Ascending aorta (tissue), 2 donors: Measurements from ENCODE around the gene CGREF1. TPM values are rescaled to one million over a fixed set of nuclear protein-coding genes. Genes with fewer than 3 reads are reported as not detected.

Source experiments
- DNase-seq, 2 donors: peaks; one replicate each; pipeline ENCODE4 v3.0.0-alpha.2; 2019; ENCODE audit warnings: low spot score in 2 of 2
- H3K27ac ChIP-seq, 2 donors: fragments of 200-600 bp; sonication (generic); one replicate each; pipeline ENCODE4 v1.5.1; 2016 to 2017; ENCODE audit warnings: mild to moderate bottlenecking in 1 of 2
- H3K27me3 ChIP-seq: fragments of 200-600 bp; sonication (generic); one replicate; pipeline ENCODE4 v1.5.1; 2017
- H3K36me3 ChIP-seq, 2 donors: fragments of 200-600 bp; sonication (generic); one replicate each; pipeline ENCODE4 v1.5.1; 2016
- H3K4me1 ChIP-seq, 2 donors: fragments of 200-600 bp; sonication (generic); one replicate each; pipeline ENCODE4 v1.5.1; 2016 to 2017; ENCODE audit warnings: mild to moderate bottlenecking in 1 of 2
- H3K4me3 ChIP-seq, 2 donors: fragments of 200-600 bp; sonication (generic); one replicate each; pipeline ENCODE4 v1.5.1; 2016 to 2017; ENCODE audit warnings: mild to moderate bottlenecking in 1 of 2
- H3K9me3 ChIP-seq, 2 donors: fragments of 200-600 bp; sonication (generic); one replicate each; pipeline ENCODE4 v1.5.1; 2016
- intact Hi-C: fragments of 100-400 bp; cut with DNase I; formaldehyde crosslinking; loops from one replicate; pipeline ENCODE4 v1.15.1; 2023
- total RNA-seq: library from RNA; depleted of rRNA; stranded (reverse); fragments of >200 nt; gene quantifications from one replicate; pipeline ENCODE4 v1.1.0, GENCODE V29; 2016
- TF ChIP-seq, protein P1 (sequence below), 3 experiments: fragments of 200-600 bp in 2 of 3; fragments of 450-650 bp in 1 of 3; sonication (generic) in 2 of 3; IDR thresholded peaks; one replicate each; pipeline ENCODE4 v1.5.1; 2016 to 2019; ENCODE audit warnings: antibody characterized with exemption in 3 of 3, mild to moderate bottlenecking in 1 of 3, moderate library complexity in 1 of 3

CGREF1 gene
- total RNA-seq, 1 donor from 2014 or later = 3.5 TPM

DNA sequence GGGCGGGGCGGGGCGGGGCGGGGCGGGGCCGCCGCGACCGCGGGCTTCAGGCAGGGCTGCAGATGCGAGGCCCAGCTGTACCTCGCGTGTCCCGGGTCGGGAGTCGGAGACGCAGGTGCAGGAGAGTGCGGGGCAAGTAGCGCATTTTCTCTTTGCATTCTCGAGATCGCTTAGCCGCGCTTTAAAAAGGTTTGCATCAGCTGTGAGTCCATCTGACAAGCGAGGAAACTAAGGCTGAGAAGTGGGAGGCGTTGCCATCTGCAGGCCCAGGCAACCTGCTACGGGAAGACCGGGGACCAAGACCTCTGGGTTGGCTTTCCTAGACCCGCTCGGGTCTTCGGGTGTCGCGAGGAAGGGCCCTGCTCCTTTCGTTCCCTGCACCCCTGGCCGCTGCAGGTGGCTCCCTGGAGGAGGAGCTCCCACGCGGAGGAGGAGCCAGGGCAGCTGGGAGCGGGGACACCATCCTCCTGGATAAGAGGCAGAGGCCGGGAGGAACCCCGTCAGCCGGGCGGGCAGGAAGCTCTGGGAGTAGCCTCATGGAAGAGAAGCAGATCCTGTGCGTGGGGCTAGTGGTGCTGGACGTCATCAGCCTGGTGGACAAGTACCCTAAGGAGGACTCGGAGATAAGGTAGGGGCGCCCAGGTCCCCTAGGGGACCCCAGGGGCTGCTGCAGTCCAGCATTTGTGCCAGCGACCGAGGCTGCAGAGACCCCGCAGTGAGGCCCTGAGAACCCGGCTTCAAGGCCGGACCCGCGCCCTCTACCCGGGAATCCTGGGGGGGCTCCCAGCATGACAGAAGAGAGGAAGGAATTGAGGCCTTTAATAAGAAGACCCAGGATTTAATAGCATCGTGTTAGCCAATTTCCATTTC, 32.0 kb downstream of the CGREF1 start, which contains the start of gene KHK:
KHK (plus strand) TSS at position 49 of the 870 bp plus-strand sequence; CDS start at position 537, 488 bp downstream.
- DNase-seq = peak in 1 of 2 donors; percentile 74
- peak within 1 kb of the TSS; percentile 81 to 87 for H3K27ac ChIP-seq

DNA sequence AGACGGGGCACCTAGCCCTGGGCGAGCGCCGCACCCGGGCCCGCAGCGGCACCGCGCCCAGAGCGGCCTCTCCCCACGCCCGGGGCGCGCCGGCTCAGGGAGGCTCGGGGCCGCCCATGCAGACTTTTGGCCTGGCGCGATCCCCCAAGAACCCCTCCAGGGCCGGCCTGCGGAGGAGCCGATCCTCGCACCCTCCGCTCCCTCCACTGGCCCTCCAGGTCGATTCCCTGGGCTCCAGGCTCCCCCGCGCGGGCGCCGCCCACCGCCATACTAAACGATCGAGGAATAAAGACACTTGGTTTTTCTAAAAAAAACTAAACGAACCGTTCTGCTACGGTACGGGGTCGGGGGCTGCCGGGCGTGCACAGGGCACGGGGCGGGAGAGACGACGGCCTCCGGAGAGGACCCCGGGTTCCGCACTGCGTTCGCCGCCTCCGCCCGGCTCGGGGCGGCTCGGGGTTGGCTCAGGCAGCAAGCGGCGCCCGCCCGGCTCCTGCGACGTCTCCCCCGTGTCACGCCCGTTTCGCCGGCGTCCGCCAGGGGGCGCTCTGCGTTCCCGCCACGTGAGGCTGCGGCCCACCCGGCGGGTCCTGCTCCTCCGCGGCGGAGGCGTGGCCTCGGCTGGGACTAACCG, 32.7 kb downstream of the CGREF1 start:
- peak; percentile 78 to 97 for DNase-seq
- intact Hi-C loops = loop anchor here (1.0 to 5.0 kb wide), 5 partner anchors 15 to 127 kb away; partner anchors contain the start of genes ATRAID, OST4, PREB and SLC5A6
- peaks cover 11 to 18% of the 10 kb centered on the region in 2 donors for H3K36me3 ChIP-seq
- H3K4me1 ChIP-seq = peaks cover 9 to 29% of the 10 kb centered on the region in 2 donors
- peak overlapping the region; percentile 81 to 87 for H3K27ac ChIP-seq
- peak overlapping the region; percentile 61 to 66 for H3K4me3 ChIP-seq
- TF ChIP-seq, protein P1, sequence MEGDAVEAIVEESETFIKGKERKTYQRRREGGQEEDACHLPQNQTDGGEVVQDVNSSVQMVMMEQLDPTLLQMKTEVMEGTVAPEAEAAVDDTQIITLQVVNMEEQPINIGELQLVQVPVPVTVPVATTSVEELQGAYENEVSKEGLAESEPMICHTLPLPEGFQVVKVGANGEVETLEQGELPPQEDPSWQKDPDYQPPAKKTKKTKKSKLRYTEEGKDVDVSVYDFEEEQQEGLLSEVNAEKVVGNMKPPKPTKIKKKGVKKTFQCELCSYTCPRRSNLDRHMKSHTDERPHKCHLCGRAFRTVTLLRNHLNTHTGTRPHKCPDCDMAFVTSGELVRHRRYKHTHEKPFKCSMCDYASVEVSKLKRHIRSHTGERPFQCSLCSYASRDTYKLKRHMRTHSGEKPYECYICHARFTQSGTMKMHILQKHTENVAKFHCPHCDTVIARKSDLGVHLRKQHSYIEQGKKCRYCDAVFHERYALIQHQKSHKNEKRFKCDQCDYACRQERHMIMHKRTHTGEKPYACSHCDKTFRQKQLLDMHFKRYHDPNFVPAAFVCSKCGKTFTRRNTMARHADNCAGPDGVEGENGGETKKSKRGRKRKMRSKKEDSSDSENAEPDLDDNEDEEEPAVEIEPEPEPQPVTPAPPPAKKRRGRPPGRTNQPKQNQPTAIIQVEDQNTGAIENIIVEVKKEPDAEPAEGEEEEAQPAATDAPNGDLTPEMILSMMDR (IDR thresholded peaks at IDR 0.05) = peak; percentile 80 to 98 (median 85)
- no peaks in the 10 kb centered on the region for H3K27me3 ChIP-seq
- no peaks in the 10 kb centered on the region for H3K9me3 ChIP-seq

More for the DNA sequence above, 32.0 kb downstream of the CGREF1 start, which contains the start of gene KHK:
- Histone ChIP-seq H3K4me3 (peak within 1 kb of the TSS; percentile 61 to 66), H3K27me3 (no peaks in the 10 kb centered on the region), H3K4me1 (peaks cover 4 to 22% of the 10 kb centered on the region in 2 donors), H3K9me3 (no peaks in the 10 kb centered on the region), H3K36me3 (peaks cover 11 to 16% of the 10 kb centered on the region in 2 donors)
- intact Hi-C loops = loop anchor here (1.0 to 5.0 kb wide), 5 partner anchors 16 to 126 kb away; partner anchors contain the start of genes ATRAID, OST4, PREB and SLC5A6
- TF ChIP-seq, protein P1 (IDR thresholded peaks at IDR 0.05) = no peak

GRCh38 chr2:27085673-27086089, 33.2 kb downstream of the CGREF1 start:
- Histone ChIP-seq H3K27ac (peak overlapping the region; percentile 81 to 87), H3K36me3 (peaks cover 11 to 18% of the 10 kb centered on the region in 2 donors)
- intact Hi-C loops = loop anchor here (1.0 to 5.0 kb wide), 6 partner anchors 14 to 127 kb away; partner anchors contain the start of genes ATRAID, OST4, PREB and SLC5A6

DNA sequence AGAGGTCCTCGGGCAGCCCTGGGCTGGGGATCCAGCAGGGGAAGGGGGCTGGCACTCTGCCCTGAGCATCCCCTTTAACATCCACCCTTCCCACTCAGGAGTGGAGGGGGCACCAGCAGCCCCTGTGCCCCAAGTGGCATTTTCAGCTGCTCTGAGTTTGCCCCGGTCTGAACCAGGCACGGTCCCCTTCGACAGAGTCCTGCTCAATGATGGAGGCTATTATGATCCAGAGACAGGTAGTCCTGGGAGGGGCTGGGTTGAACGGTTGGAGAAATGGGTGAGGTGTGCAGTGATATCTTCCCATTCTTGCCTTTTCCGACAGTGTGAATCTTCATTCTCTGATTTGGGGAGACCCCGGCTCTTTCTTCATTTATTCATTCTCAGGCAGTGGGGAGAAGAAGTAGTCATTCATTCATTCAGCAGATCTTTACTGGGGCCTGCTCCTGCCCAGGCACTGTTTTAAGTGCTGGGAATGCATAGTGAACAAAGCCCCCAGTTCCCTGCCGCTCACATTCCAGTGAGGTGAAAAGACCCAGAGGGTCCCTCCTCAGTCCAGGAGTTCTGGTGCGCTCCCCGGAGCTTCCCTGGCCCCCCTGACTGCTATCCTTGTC, 33.8 kb downstream of the CGREF1 start:
- H3K27ac ChIP-seq = peak overlapping the region; percentile 81 to 87
- TF ChIP-seq, protein P1 (IDR thresholded peaks at IDR 0.05) = no peak
- intact Hi-C loops = loop anchor here (1.0 to 5.0 kb wide), 2 partner anchors 47 to 124 kb away; partner anchors contain the start of gene PREB

More at GRCh38 chr2:27085673-27086089, 33.2 kb downstream of the CGREF1 start:
- peak overlapping the region; percentile 61 to 66 for H3K4me3 ChIP-seq
- TF ChIP-seq, protein P1 (IDR thresholded peaks at IDR 0.05) = peak; percentile 42 to 81 (median 48)
- no peaks in the 10 kb centered on the region for H3K27me3 ChIP-seq
- no peaks in the 10 kb centered on the region for H3K9me3 ChIP-seq
- peaks cover 12 to 31% of the 10 kb centered on the region in 2 donors for H3K4me1 ChIP-seq
- DNase-seq = peak; percentile 53 to 89

More for the DNA sequence above, 33.8 kb downstream of the CGREF1 start:
- peak overlapping the region; percentile 61 to 66 for H3K4me3 ChIP-seq
- H3K9me3 ChIP-seq = no peaks in the 10 kb centered on the region
- H3K36me3 ChIP-seq = peaks cover 11 to 18% of the 10 kb centered on the region in 2 donors
- no peaks in the 10 kb centered on the region for H3K27me3 ChIP-seq
- H3K4me1 ChIP-seq = peaks cover 15 to 36% of the 10 kb centered on the region in 2 donors
- DNase-seq = no peak
